ENCODE measurements around the gene PLCB1. TPM values are rescaled to one million over a fixed set of nuclear protein-coding genes. Genes with fewer than 3 reads are reported as not detected.

PLCB1 gene
- total and polyA plus RNA-seq, 2 donors (not counting 1 experiment from before 2014, with no cell fraction given) = 13.4 to 23.3 TPM

GRCh38 chr20:8356806-8357205 is 224.7 kb downstream of the PLCB1 start:
- no peak overlapping the region for H3K9ac ChIP-seq (ENCODE audit: insufficient read depth, low read length)
- no peak overlapping the region for H3K4me2 ChIP-seq (ENCODE audit: extremely low read depth, insufficient read depth, low read length)
- H3K27ac ChIP-seq (ENCODE audit: insufficient read depth, low read length) = no peak overlapping the region
- H4K20me1 ChIP-seq (ENCODE audit: control insufficient read depth, extremely low read depth, insufficient read depth, low read length) = no peaks in the 10 kb centered on the region
- TF ChIP-seq EZH2 (IDR thresholded peaks at IDR 0.05; ENCODE audit: low read length, missing control alignments) (no peak), CTCF (conservative IDR thresholded peaks at IDR 0.05 in 1 of 2, IDR thresholded peaks at IDR 0.05 in 1 of 2; ENCODE audit: low read depth in 1 of 2, low read length in 2 of 2) (no peak)
- no peaks in the 10 kb centered on the region for H3K27me3 ChIP-seq (ENCODE audit: control insufficient read depth, insufficient read depth, low read length)
- DNase-seq (ENCODE audit: low read depth in 2 of 2) = no peak
- H3K9me3 ChIP-seq (ENCODE audit: control insufficient read depth, insufficient read depth, low read depth, low read length) = no peaks in the 10 kb centered on the region
- no peaks in the 10 kb centered on the region for H3K79me2 ChIP-seq (ENCODE audit: control insufficient read depth, insufficient read depth, low read length)
- H3K36me3 ChIP-seq (ENCODE audit: control insufficient read depth, insufficient read depth, low read length) = no peaks in the 10 kb centered on the region
- H2AFZ ChIP-seq (ENCODE audit: low read length) = no peak overlapping the region
- H3K4me1 ChIP-seq (ENCODE audit: control insufficient read depth, extremely low read depth, insufficient read depth, low read length) = peaks cover 4% of the 10 kb centered on the region
- no peak overlapping the region for H3K4me3 ChIP-seq (replicated peaks in 1 of 4; ENCODE audit: control extremely low read depth in 1 of 4, insufficient read depth in 1 of 4, low read depth in 3 of 4, low read length in 4 of 4)

GRCh38 chr20:8357703-8358102 is 225.6 kb downstream of the PLCB1 start:
- TF ChIP-seq EZH2 (IDR thresholded peaks at IDR 0.05; ENCODE audit: low read length, missing control alignments) (no peak), CTCF (conservative IDR thresholded peaks at IDR 0.05 in 1 of 2, IDR thresholded peaks at IDR 0.05 in 1 of 2; ENCODE audit: low read depth in 1 of 2, low read length in 2 of 2) (no peak)
- no peaks in the 10 kb centered on the region for H3K27me3 ChIP-seq (ENCODE audit: control insufficient read depth, insufficient read depth, low read length)
- H3K36me3 ChIP-seq (ENCODE audit: control insufficient read depth, insufficient read depth, low read length) = no peaks in the 10 kb centered on the region
- peaks cover 4% of the 10 kb centered on the region for H3K4me1 ChIP-seq (ENCODE audit: control insufficient read depth, extremely low read depth, insufficient read depth, low read length)
- H3K9ac ChIP-seq (ENCODE audit: insufficient read depth, low read length) = no peak overlapping the region
- H4K20me1 ChIP-seq (ENCODE audit: control insufficient read depth, extremely low read depth, insufficient read depth, low read length) = no peaks in the 10 kb centered on the region
- no peak for DNase-seq (ENCODE audit: low read depth in 2 of 2)
- H3K4me3 ChIP-seq (replicated peaks in 1 of 4; ENCODE audit: control extremely low read depth in 1 of 4, insufficient read depth in 1 of 4, low read depth in 3 of 4, low read length in 4 of 4) = no peak overlapping the region
- H3K4me2 ChIP-seq (ENCODE audit: extremely low read depth, insufficient read depth, low read length) = no peak overlapping the region
- H3K79me2 ChIP-seq (ENCODE audit: control insufficient read depth, insufficient read depth, low read length) = no peaks in the 10 kb centered on the region
- no peak overlapping the region for H3K27ac ChIP-seq (ENCODE audit: insufficient read depth, low read length)
- no peak overlapping the region for H2AFZ ChIP-seq (ENCODE audit: low read length)
- no peaks in the 10 kb centered on the region for H3K9me3 ChIP-seq (ENCODE audit: control insufficient read depth, insufficient read depth, low read depth, low read length)

GRCh38 chr20:8360035-8360434 is 228.0 kb downstream of the PLCB1 start:
- H3K4me1 ChIP-seq (ENCODE audit: control insufficient read depth, extremely low read depth, insufficient read depth, low read length) = peaks cover 4% of the 10 kb centered on the region
- H3K27ac ChIP-seq (ENCODE audit: insufficient read depth, low read length) = no peak overlapping the region
- no peak overlapping the region for H3K4me3 ChIP-seq (replicated peaks in 1 of 4; ENCODE audit: control extremely low read depth in 1 of 4, insufficient read depth in 1 of 4, low read depth in 3 of 4, low read length in 4 of 4)
- TF ChIP-seq EZH2 (IDR thresholded peaks at IDR 0.05; ENCODE audit: low read length, missing control alignments) = no peak
- TF ChIP-seq CTCF (conservative IDR thresholded peaks at IDR 0.05 in 1 of 2, IDR thresholded peaks at IDR 0.05 in 1 of 2; ENCODE audit: low read depth in 1 of 2, low read length in 2 of 2) = no peak
- no peaks in the 10 kb centered on the region for H4K20me1 ChIP-seq (ENCODE audit: control insufficient read depth, extremely low read depth, insufficient read depth, low read length)
- no peak overlapping the region for H3K9ac ChIP-seq (ENCODE audit: insufficient read depth, low read length)
- no peaks in the 10 kb centered on the region for H3K79me2 ChIP-seq (ENCODE audit: control insufficient read depth, insufficient read depth, low read length)
- no peak for DNase-seq (ENCODE audit: low read depth in 2 of 2)
- no peaks in the 10 kb centered on the region for H3K36me3 ChIP-seq (ENCODE audit: control insufficient read depth, insufficient read depth, low read length)
- no peaks in the 10 kb centered on the region for H3K27me3 ChIP-seq (ENCODE audit: control insufficient read depth, insufficient read depth, low read length)
- H3K4me2 ChIP-seq (ENCODE audit: extremely low read depth, insufficient read depth, low read length) = no peak overlapping the region
- no peak overlapping the region for H2AFZ ChIP-seq (ENCODE audit: low read length)
- no peaks in the 10 kb centered on the region for H3K9me3 ChIP-seq (ENCODE audit: control insufficient read depth, insufficient read depth, low read depth, low read length)
